IMR-90 (cell line): ENCODE results near the gene CDK15. TPM values are rescaled to one million over a fixed set of nuclear protein-coding genes. Genes with fewer than 3 reads are reported as not detected.

Experiments
- ATAC-seq: fragments of 200-7000 bp; cut with Tn5 transposase; 2 replicates; pipeline ENCODE4 v1.9.1; 2020; ENCODE audit warnings: low read depth, mild to moderate bottlenecking, moderate library complexity
- BruUV-seq: library from RNA; stranded (reverse); fragments of 400-500 nt; replicated peaks from 2 replicates; lab custom pipeline; 2021; lab: Mats Ljungman, UMichigan
- CTCF ChIA-PET: fragments of 300-600 bp; formaldehyde crosslinking; extraction: SDS; loops from one replicate; lab custom pipeline; 2021; ENCODE audit warnings: antibody characterized with exemption; lab: Yijun Ruan, JAX
- POLR2A ChIA-PET: fragments of 300-600 bp; sonication (Branson Sonifier 250); formaldehyde crosslinking; loops from one replicate; lab custom pipeline; 2022; ENCODE audit warnings: antibody characterized with exemption; ENCODE audit not compliant: unreplicated experiment; lab: Charles Lee
- DNase-seq: peaks from one replicate; pipeline ENCODE4 v3.0.0; 2013
- H2AFZ ChIP-seq: replicated peaks from 2 replicates; pipeline ENCODE3; 2013; ENCODE audit warnings: low read length, mild to moderate bottlenecking; ENCODE audit not compliant: poor library complexity
- H2AK5ac ChIP-seq: 2 replicates; pipeline ENCODE4 v1.6.1; 2013; ENCODE audit warnings: low read depth, low read length, inconsistent platforms
- H2AK9ac ChIP-seq: replicated peaks from 2 replicates; pipeline ENCODE3; 2013; ENCODE audit warnings: mild to moderate bottlenecking, low read depth, low read length, moderate library complexity; ENCODE audit not compliant: poor library complexity
- H2BK120ac ChIP-seq: 2 replicates; pipeline ENCODE4 v1.6.1; 2013; ENCODE audit warnings: low read depth, low read length, inconsistent platforms
- H2BK15ac ChIP-seq: 3 replicates; pipeline ENCODE4 v1.6.1; 2013; ENCODE audit warnings: low read depth, low read length, inconsistent platforms
- H2BK20ac ChIP-seq: 2 replicates; pipeline ENCODE4 v1.6.1; 2013; ENCODE audit warnings: low read depth, mild to moderate bottlenecking, inconsistent platforms, low read length, moderate library complexity
- H2BK5ac ChIP-seq: 2 replicates; pipeline ENCODE4 v1.6.1; 2013; ENCODE audit warnings: mild to moderate bottlenecking, low read depth, low read length, inconsistent platforms; ENCODE audit not compliant: poor library complexity, severe bottlenecking
- H3K14ac ChIP-seq: replicated peaks from 2 replicates; pipeline ENCODE4 v1.6.1; 2013; ENCODE audit warnings: low read depth, low read length, inconsistent platforms
- H3K18ac ChIP-seq: 2 replicates; pipeline ENCODE4 v1.6.1; 2013; ENCODE audit warnings: low read depth, low read length, control low read depth
- H3K23ac ChIP-seq: 2 replicates; pipeline ENCODE4 v1.6.1; 2013; ENCODE audit warnings: low read depth, low read length, inconsistent platforms
- H3K27ac ChIP-seq: 2 replicates; pipeline ENCODE4 v1.5.1; 2013; ENCODE audit warnings: mild to moderate bottlenecking, control low read depth, low read length; ENCODE audit not compliant: insufficient read depth
- H3K27me3 ChIP-seq: 2 replicates; pipeline ENCODE4 v1.6.1; 2013; ENCODE audit warnings: low read length; ENCODE audit not compliant: control insufficient read depth, insufficient read depth
- H3K36me3 ChIP-seq: 2 replicates; pipeline ENCODE4 v1.6.1; 2013; ENCODE audit warnings: low read length, mixed read lengths; ENCODE audit not compliant: control insufficient read depth, insufficient read depth
- H3K4ac ChIP-seq: 2 replicates; pipeline ENCODE4 v1.6.1; 2013; ENCODE audit warnings: low read depth, low read length, inconsistent platforms
- H3K4me1 ChIP-seq: 2 replicates; pipeline ENCODE4 v1.6.1; 2013; ENCODE audit warnings: low read length, mixed read lengths; ENCODE audit not compliant: control insufficient read depth, insufficient read depth
- H3K4me2 ChIP-seq: 2 replicates; pipeline ENCODE4 v1.6.1; 2013; ENCODE audit warnings: low read depth, mild to moderate bottlenecking, control low read depth, low read length, moderate library complexity
- H3K4me3 ChIP-seq: 2 replicates; pipeline ENCODE4 v1.5.1; 2013; ENCODE audit warnings: low read depth, mild to moderate bottlenecking, control low read depth, low read length, moderate library complexity; ENCODE audit not compliant: insufficient read depth
- H3K56ac ChIP-seq: 2 replicates; pipeline ENCODE4 v1.6.1; 2013; ENCODE audit warnings: low read length, inconsistent platforms; ENCODE audit not compliant: insufficient read depth; ENCODE audit errors: extremely low read depth
- H3K79me1 ChIP-seq, 2 experiments: 2 replicates each; pipeline ENCODE4 v1.6.1; 2013; ENCODE audit warnings: low read length in 2 of 2, inconsistent platforms in 1 of 2, low read depth in 1 of 2
- H3K9ac ChIP-seq: 2 replicates; pipeline ENCODE4 v1.6.1; 2013; ENCODE audit warnings: low read depth, low read length, control low read depth
- H3K9me1 ChIP-seq: 2 replicates; pipeline ENCODE4 v1.6.1; 2013; ENCODE audit warnings: low read length, inconsistent platforms; ENCODE audit not compliant: insufficient read depth
- H3K9me3 ChIP-seq: 2 replicates; pipeline ENCODE4 v1.6.1; 2013; ENCODE audit warnings: low read length; ENCODE audit not compliant: control insufficient read depth, insufficient read depth
- H4K20me1 ChIP-seq: 2 replicates; pipeline ENCODE4 v1.6.1; 2013; ENCODE audit warnings: low read length, inconsistent platforms; ENCODE audit not compliant: insufficient read depth
- H4K5ac ChIP-seq: 2 replicates; pipeline ENCODE4 v1.6.1; 2013; ENCODE audit warnings: mild to moderate bottlenecking, low read depth, low read length, control low read depth
- H4K8ac ChIP-seq, 2 experiments: 2 replicates each; pipeline ENCODE4 v1.6.1; 2013; ENCODE audit warnings: low read depth in 2 of 2, low read length in 2 of 2, control low read depth in 1 of 2, inconsistent platforms in 1 of 2
- H4K91ac ChIP-seq: 2 replicates; pipeline ENCODE4 v1.6.1; 2013; ENCODE audit warnings: low read depth, low read length, inconsistent platforms; ENCODE audit not compliant: insufficient read depth
- RAD21 ChIP-seq: IDR thresholded peaks from 2 replicates; pipeline ENCODE4 v1.6.1; 2012; ENCODE audit warnings: low read length, improper control_type of control experiment
- SMC3 ChIP-seq: fragments of 150-350 bp; IDR thresholded peaks from 2 replicates; pipeline ENCODE4 v1.6.1; 2016; ENCODE audit warnings: low read depth, mild to moderate bottlenecking, antibody characterized with exemption, low read length, moderate library complexity
- WGBS, 2 experiments: methylation state at CpG; one replicate each; pipeline versions ENCODE4 v1.1.5 to v1.1.7; 2013; ENCODE audit warnings: missing lambda C conversion rate in 2 of 2; ENCODE audit not compliant: insufficient read length in 1 of 2; ENCODE audit errors: extremely low coverage in 2 of 2; 5-methylcytosine and 5-hydroxymethylcytosine counted together
- dilution Hi-C: fragments of 300-500 bp; cut with HindIII; formaldehyde crosslinking; loops from one replicate; pipeline ENCODE4 v1.14.3; 2018; ENCODE audit warnings: low sequenced_read_pairs; ENCODE audit not compliant: unreplicated experiment
- in situ Hi-C: fragments of 300-500 bp; cut with MboI; formaldehyde crosslinking; loops from 3 replicates; pipeline ENCODE4 v1.14.3; 2019; ENCODE audit warnings: low sequenced_read_pairs, inconsistent platforms, mixed read lengths
- intact Hi-C: fragments of 100-400 bp; cut with micrococcal nuclease; formaldehyde crosslinking; loops from 2 replicates; pipeline ENCODE4 v1.10.0; 2022
- polyA plus RNA-seq, 3 experiments: library from polyadenylated mRNA; depleted of rRNA; stranded (reverse); fragments of >200 nt; gene quantifications; 2 replicates each; pipeline ENCODE4 v1.2.3, GENCODE V29; 2012; ENCODE audit warnings: low replicate concordance in 1 of 3
- total RNA-seq: library from RNA; depleted of rRNA; stranded (reverse); fragments of >200 nt; gene quantifications from 2 replicates; pipeline ENCODE4 v1.2.3, GENCODE V29; 2012

Gene CDK15
- total and polyA plus RNA-seq, 2 of the 4 experiments (the other 2 are of a cell fraction): 16.1 to 33.0 TPM

- no TSS peak for BruUV-seq
- peak overlapping the region; percentile 18; the same call in 1 of the 2 replicates for H3K9ac ChIP-seq
- peak overlapping the region; percentile 45; the same call in 2 of the 3 replicates for H2BK15ac ChIP-seq
- dilution Hi-C loops (no loop called here), in situ Hi-C loops (no loop called here), intact Hi-C loops (no loop called here)
- peak overlapping the region; percentile 87 for H2BK120ac ChIP-seq
- no peaks in the 10 kb centered on the region; the same call in 1 of the 2 replicates for H3K36me3 ChIP-seq
- TF ChIP-seq SMC3: no peak
- no peak for TF ChIP-seq RAD21
- ATAC-seq (no peak), DNase-seq (peak; percentile 25)
- no peaks in the 10 kb centered on the region for H3K27me3 ChIP-seq
- peak overlapping the region; percentile 63 for H4K91ac ChIP-seq
- peaks cover 13% of the 10 kb centered on the region for H3K9me1 ChIP-seq
- H3K4me3 ChIP-seq: no peak overlapping the region
- POLR2A ChIA-PET: no interaction called here
- H3K79me1 ChIP-seq: peaks cover 0 to 32% of the 10 kb centered on the region in 2 experiments; a peak in 2 of 4 replicates
- peak overlapping the region; percentile 97 for H2AK5ac ChIP-seq
- peak overlapping the region; percentile 65 for H2AFZ ChIP-seq
- H2BK5ac ChIP-seq: peak overlapping the region; percentile 65
- peak overlapping the region; percentile 80 for H3K4ac ChIP-seq
- 100% methylated on average over 1 of the region's 10 CpGs; no CpG with 5 or more reads in 1 of the 2 experiments for WGBS, 2 experiments
- no peak overlapping the region for H2AK9ac ChIP-seq
- peak overlapping the region; percentile 62; the same call in 1 of the 2 replicates for H3K18ac ChIP-seq
- peak overlapping the region; percentile 45 for H4K5ac ChIP-seq
- H3K4me1 ChIP-seq: peaks cover 26% of the 10 kb centered on the region
- CTCF ChIA-PET: interaction anchor here (1.2 kb wide), 1 partner anchor 20 kb away, joined by 6 read pairs; no protein-coding TSS in a partner anchor
- peak overlapping the region; percentile 56; the same call in 1 of the 2 replicates for H2BK20ac ChIP-seq
- H3K27ac ChIP-seq: peak overlapping the region; percentile 20; the same call in 1 of the 2 replicates
- no peak overlapping the region for H3K4me2 ChIP-seq
- H3K23ac ChIP-seq: peak overlapping the region; percentile 55
- H4K20me1 ChIP-seq: no peaks in the 10 kb centered on the region
- H3K56ac ChIP-seq: no peak overlapping the region
- H4K8ac ChIP-seq: peak overlapping the region; percentile 29 to 72; a peak in 3 of 4 replicates
- H3K9me3 ChIP-seq: no peaks in the 10 kb centered on the region
- H3K14ac ChIP-seq: peak overlapping the region; percentile 65
These were observed 73.7 kb downstream of the CDK15 start for GRCh38 chr2:201879996-201880395.
